CD14-positive monocyte (primary cell): ENCODE measurements around the gene PRSS50. TPM values are rescaled to one million over a fixed set of nuclear protein-coding genes. Genes with fewer than 3 reads are reported as not detected.

ENCODE experiments used
- DNase-seq, 3 donors: peaks; one replicate each; pipeline ENCODE4 v3.0.0-alpha.2; 2011 to 2022
- H2AFZ ChIP-seq: 2 replicates; pipeline ENCODE4 v1.6.0; 2012; ENCODE audit warnings: mild to moderate bottlenecking, low read depth, low read length, inconsistent platforms; ENCODE audit not compliant: insufficient read depth, poor library complexity, severe bottlenecking
- H3K27ac ChIP-seq, 2 donors: 1 replicate in 1 of 2; 2 replicates in 1 of 2; pipeline ENCODE4 v1.5.1; 2012 to 2013; ENCODE audit warnings: low read length in 2 of 2, control low read depth in 1 of 2, inconsistent platforms in 1 of 2, low read depth in 1 of 2, mild to moderate bottlenecking in 1 of 2
- H3K27me3 ChIP-seq, 2 donors: one replicate each; pipeline versions ENCODE4 v1.6.0 to v1.6.1; 2011 to 2013; ENCODE audit warnings: low read length in 2 of 2; ENCODE audit not compliant: control insufficient read depth in 2 of 2, insufficient read depth in 2 of 2
- H3K36me3 ChIP-seq, 2 donors: replicated peaks in 1 of 2; 1 replicate in 1 of 2; 2 replicates in 1 of 2; pipeline versions ENCODE4 v1.5.1 to v1.6.1; 2012 to 2013; ENCODE audit warnings: low read length in 2 of 2, control low read depth in 1 of 2, inconsistent platforms in 1 of 2, mild to moderate bottlenecking in 1 of 2; ENCODE audit not compliant: insufficient read depth in 2 of 2, control insufficient read depth in 1 of 2
- H3K4me1 ChIP-seq, 2 donors: 1 replicate in 1 of 2; 2 replicates in 1 of 2; pipeline versions ENCODE4 v1.5.1 to v1.6.1; 2012 to 2013; ENCODE audit warnings: low read length in 2 of 2, control low read depth in 1 of 2, inconsistent platforms in 1 of 2, mild to moderate bottlenecking in 1 of 2, moderate library complexity in 1 of 2; ENCODE audit not compliant: insufficient read depth in 2 of 2, control insufficient read depth in 1 of 2
- H3K4me2 ChIP-seq: replicated peaks from 2 replicates; pipeline ENCODE3; 2012; ENCODE audit warnings: low read length, moderate library complexity, mild to moderate bottlenecking; ENCODE audit not compliant: poor library complexity, severe bottlenecking; ENCODE audit errors: extremely low read depth
- H3K4me3 ChIP-seq, 3 experiments: fragments of 200-600 bp in 1 of 3; sonication (generic) in 1 of 3; replicated peaks in 1 of 3; 1 replicate in 2 of 3; 2 replicates in 1 of 3; pipeline ENCODE4 v1.5.1; 2011 to 2013; ENCODE audit warnings: low read length in 3 of 3, mild to moderate bottlenecking in 3 of 3, control low read depth in 2 of 3, low read depth in 2 of 3, inconsistent platforms in 1 of 3, moderate library complexity in 1 of 3
- H3K79me2 ChIP-seq: 2 replicates; pipeline ENCODE4 v1.6.0; 2012; ENCODE audit warnings: mild to moderate bottlenecking, control low read depth, inconsistent platforms, low read length, moderate library complexity; ENCODE audit not compliant: insufficient read depth
- H3K9ac ChIP-seq: 2 replicates; pipeline ENCODE4 v1.6.0; 2017; ENCODE audit warnings: low read length, mild to moderate bottlenecking; ENCODE audit not compliant: insufficient read depth, poor library complexity, severe bottlenecking
- H3K9me3 ChIP-seq, 2 donors: replicated peaks in 1 of 2; 1 replicate in 1 of 2; 2 replicates in 1 of 2; pipeline versions ENCODE4 v1.5.1 to v1.6.1; 2012 to 2013; ENCODE audit warnings: low read length in 2 of 2, control low read depth in 1 of 2; ENCODE audit not compliant: control insufficient read depth in 1 of 2, insufficient read depth in 1 of 2
- H4K20me1 ChIP-seq: 2 replicates; pipeline ENCODE4 v1.6.0; 2012; ENCODE audit warnings: mild to moderate bottlenecking, low read length, control low read depth, moderate library complexity; ENCODE audit not compliant: insufficient read depth
- H3K27ac Mint-ChIP-seq, 7 donors: one replicate each; pipeline ENCODE4 v1.8.0; 2020; ENCODE audit warnings: mild to moderate bottlenecking in 7 of 7, mixed read lengths in 7 of 7, moderate library complexity in 6 of 7, inconsistent platforms in 2 of 7
- H3K27me3 Mint-ChIP-seq, 3 donors: one replicate each; pipeline ENCODE4 v1.8.0; 2021 to 2022; ENCODE audit warnings: low read depth in 3 of 3, mild to moderate bottlenecking in 3 of 3, mixed read lengths in 3 of 3, moderate library complexity in 3 of 3, inconsistent platforms in 1 of 3
- H3K36me3 Mint-ChIP-seq, 2 donors: one replicate each; pipeline ENCODE4 v1.8.0; 2020; ENCODE audit warnings: mixed read lengths in 2 of 2, inconsistent platforms in 1 of 2, mild to moderate bottlenecking in 1 of 2
- H3K4me1 Mint-ChIP-seq: one replicate; pipeline ENCODE4 v1.8.0; 2020; ENCODE audit warnings: mild to moderate bottlenecking, mixed read lengths
- H3K4me3 Mint-ChIP-seq, 2 donors: one replicate each; pipeline ENCODE4 v1.8.0; 2020; ENCODE audit warnings: mild to moderate bottlenecking in 2 of 2, mixed read lengths in 2 of 2, moderate library complexity in 1 of 2
- H3K9me3 Mint-ChIP-seq, 7 donors: one replicate each; pipeline ENCODE4 v1.8.0; 2020 to 2022; ENCODE audit warnings: mixed read lengths in 7 of 7, mild to moderate bottlenecking in 6 of 7, moderate library complexity in 6 of 7, inconsistent platforms in 2 of 7
- WGBS: methylation state at CpG from one replicate; pipeline ENCODE4 v1.1.5; 2013; ENCODE audit warnings: missing lambda C conversion rate; ENCODE audit not compliant: insufficient coverage; 5-methylcytosine and 5-hydroxymethylcytosine counted together
- intact Hi-C, 2 donors: fragments of 100-400 bp; cut with micrococcal nuclease; formaldehyde crosslinking; loops; one replicate each; pipeline versions ENCODE4 v1.15.0 to v1.15.1; 2023
- polyA plus RNA-seq, 3 donors: library from polyadenylated mRNA; depleted of rRNA in 1 of 3; unstranded in 2 of 3; stranded (reverse) in 1 of 3; fragments of 300-500 nt in 2 of 3; fragments of >200 nt in 1 of 3; fragmentation: Illumina TruSeq in 2 of 3; gene quantifications; 1 replicate in 2 of 3; 2 replicates in 1 of 3; pipeline ENCODE4 v1.2.3, GENCODE V29; 2012 to 2021
- TF ChIP-seq, protein P1 (sequence below): fragments of 200-600 bp; IDR thresholded peaks from one replicate; pipeline ENCODE4 v1.8.0; 2022; ENCODE audit warnings: antibody characterized with exemption, mild to moderate bottlenecking

The PRSS50 gene
- polyA plus RNA-seq, 3 donors = not detected

DNA sequence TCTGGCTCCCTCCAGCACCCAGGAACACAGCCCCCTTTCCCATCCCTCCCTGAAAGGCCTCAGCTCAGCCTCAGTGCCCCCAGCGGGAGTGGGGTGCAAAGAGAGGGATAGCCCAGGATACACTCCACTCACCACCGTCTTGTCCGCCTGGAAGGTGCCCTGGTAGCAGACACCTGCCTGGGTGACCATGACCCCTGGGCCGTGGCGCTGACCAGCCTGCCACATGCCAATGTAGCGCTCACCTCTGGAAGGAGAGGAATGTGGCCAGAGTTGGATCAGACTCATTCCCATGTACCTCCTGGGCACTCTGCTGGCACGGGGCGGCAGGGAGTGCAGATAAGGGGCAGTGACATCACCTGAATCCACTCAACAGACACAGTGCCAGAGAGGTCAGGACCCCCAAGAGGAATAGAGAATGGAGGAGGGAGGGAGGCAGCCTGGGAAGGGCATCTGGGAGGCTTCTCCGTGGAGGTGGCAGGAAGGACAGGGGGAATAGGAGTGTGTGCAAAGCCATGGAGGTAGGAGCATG, 37.3 kb downstream of the PRSS50 start:
- H3K4me1 Mint-ChIP-seq = peaks cover 14% of the 10 kb centered on the region
- H3K9me3 Mint-ChIP-seq = no peaks in the 10 kb centered on the region
- Histone ChIP-seq H3K4me2 (no peak overlapping the region), H3K9me3 (no peaks in the 10 kb centered on the region), H3K4me1 (peaks cover 11 to 13% of the 10 kb centered on the region in 2 donors), H3K36me3 (no peaks in the 10 kb centered on the region), H4K20me1 (no peaks in the 10 kb centered on the region), H3K4me3 (no peak overlapping the region), H3K9ac (no peak overlapping the region), H3K79me2 (no peaks in the 10 kb centered on the region), H2AFZ (no peak overlapping the region), H3K27me3 (no peaks in the 10 kb centered on the region), H3K27ac (no peak overlapping the region)
- no peak overlapping the region for H3K4me3 Mint-ChIP-seq
- TF ChIP-seq, protein P1, sequence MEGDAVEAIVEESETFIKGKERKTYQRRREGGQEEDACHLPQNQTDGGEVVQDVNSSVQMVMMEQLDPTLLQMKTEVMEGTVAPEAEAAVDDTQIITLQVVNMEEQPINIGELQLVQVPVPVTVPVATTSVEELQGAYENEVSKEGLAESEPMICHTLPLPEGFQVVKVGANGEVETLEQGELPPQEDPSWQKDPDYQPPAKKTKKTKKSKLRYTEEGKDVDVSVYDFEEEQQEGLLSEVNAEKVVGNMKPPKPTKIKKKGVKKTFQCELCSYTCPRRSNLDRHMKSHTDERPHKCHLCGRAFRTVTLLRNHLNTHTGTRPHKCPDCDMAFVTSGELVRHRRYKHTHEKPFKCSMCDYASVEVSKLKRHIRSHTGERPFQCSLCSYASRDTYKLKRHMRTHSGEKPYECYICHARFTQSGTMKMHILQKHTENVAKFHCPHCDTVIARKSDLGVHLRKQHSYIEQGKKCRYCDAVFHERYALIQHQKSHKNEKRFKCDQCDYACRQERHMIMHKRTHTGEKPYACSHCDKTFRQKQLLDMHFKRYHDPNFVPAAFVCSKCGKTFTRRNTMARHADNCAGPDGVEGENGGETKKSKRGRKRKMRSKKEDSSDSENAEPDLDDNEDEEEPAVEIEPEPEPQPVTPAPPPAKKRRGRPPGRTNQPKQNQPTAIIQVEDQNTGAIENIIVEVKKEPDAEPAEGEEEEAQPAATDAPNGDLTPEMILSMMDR = no peak
- 100% methylated on average over 2 of the region's 9 CpGs for WGBS
- H3K36me3 Mint-ChIP-seq = peaks cover 0 to 9% of the 10 kb centered on the region in 2 donors
- peaks cover 1 to 3% (median 2%) of the 10 kb centered on the region in 3 donors for H3K27me3 Mint-ChIP-seq
- DNase-seq = no peak
- intact Hi-C loops = no loop called here
- H3K27ac Mint-ChIP-seq = peak overlapping the region in 4 of 7 donors; percentile 19 to 60 (median 40)

DNA sequence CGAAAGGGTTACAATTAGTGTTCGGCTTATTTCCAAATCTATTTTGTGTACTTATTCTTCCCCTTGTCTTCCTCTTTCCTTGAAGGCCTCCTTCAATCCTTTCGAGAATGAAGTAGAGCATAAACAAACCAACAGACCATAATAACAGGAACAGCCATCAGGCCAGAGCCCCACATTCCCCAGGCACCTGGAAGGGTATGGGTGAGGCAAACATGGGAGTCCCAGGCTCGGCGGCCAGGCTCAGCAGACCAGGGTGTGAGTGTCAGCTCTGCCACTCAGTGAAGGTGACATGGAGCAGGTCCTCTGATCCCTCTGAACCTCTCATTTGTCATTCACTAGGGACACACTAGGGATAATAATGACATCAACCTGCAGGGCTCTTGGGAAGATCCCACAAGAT, 38.0 kb downstream of the PRSS50 start:
- no peak overlapping the region for H3K27ac ChIP-seq
- no peaks in the 10 kb centered on the region for H3K9me3 ChIP-seq
- no peak overlapping the region for H3K9ac ChIP-seq
- peaks cover 11 to 13% of the 10 kb centered on the region in 2 donors for H3K4me1 ChIP-seq
- H3K4me1 Mint-ChIP-seq = peaks cover 14% of the 10 kb centered on the region
- H3K4me2 ChIP-seq = no peak overlapping the region
- no peak overlapping the region for H3K4me3 Mint-ChIP-seq
- WGBS = 95% methylated on average over 4 of the region's 5 CpGs
- intact Hi-C loops = no loop called here
- peaks cover 0 to 5% of the 10 kb centered on the region in 2 donors for H3K36me3 Mint-ChIP-seq
- DNase-seq = no peak
- TF ChIP-seq, protein P1 = no peak
- no peak overlapping the region for H2AFZ ChIP-seq
- peaks cover 1 to 2% (median 1%) of the 10 kb centered on the region in 3 donors for H3K27me3 Mint-ChIP-seq
- H3K9me3 Mint-ChIP-seq = no peaks in the 10 kb centered on the region
- no peaks in the 10 kb centered on the region for H3K27me3 ChIP-seq
- no peak overlapping the region for H3K4me3 ChIP-seq
- no peaks in the 10 kb centered on the region for H4K20me1 ChIP-seq
- no peak overlapping the region for H3K27ac Mint-ChIP-seq
- no peaks in the 10 kb centered on the region for H3K79me2 ChIP-seq
- no peaks in the 10 kb centered on the region for H3K36me3 ChIP-seq
